GM23338 (cell line): ENCODE measurements around the gene TCEA2. TPM values are rescaled to one million over a fixed set of nuclear protein-coding genes. Genes with fewer than 3 reads are reported as not detected.

Experiments
- ATAC-seq: fragments of 200-7000 bp; cut with Tn5 transposase; 3 replicates; pipeline ENCODE4 v1.9.1; 2020
- DNase-seq: peaks from one replicate; pipeline ENCODE4 v3.0.0-alpha.2; 2015; ENCODE audit warnings: low spot score
- H2AFZ ChIP-seq: fragments of 200-600 bp; sonication (generic); 2 replicates; pipeline ENCODE4 v1.8.0; 2016; ENCODE audit warnings: antibody characterized with exemption, mild to moderate bottlenecking, moderate library complexity
- H3F3A ChIP-seq: fragments of 200-600 bp; sonication (generic); replicated peaks from 2 replicates; pipeline ENCODE4 v1.8.0; 2017; ENCODE audit warnings: antibody characterized with exemption, mixed run types, low read depth
- H3K27ac ChIP-seq: fragments of 200-600 bp; sonication (generic); 2 replicates; pipeline ENCODE4 v1.6.1; 2016; ENCODE audit warnings: low read depth
- H3K27me3 ChIP-seq: fragments of 200-600 bp; sonication (generic); 2 replicates; pipeline ENCODE4 v1.8.0; 2016; ENCODE audit warnings: mild to moderate bottlenecking, mixed run types, moderate library complexity; ENCODE audit not compliant: insufficient read depth
- H3K36me3 ChIP-seq: fragments of 200-600 bp; sonication (generic); 2 replicates; pipeline ENCODE4 v1.8.0; 2016; ENCODE audit warnings: mild to moderate bottlenecking; ENCODE audit not compliant: insufficient read depth
- H3K4me1 ChIP-seq: fragments of 200-600 bp; sonication (generic); 2 replicates; pipeline ENCODE4 v1.8.0; 2016; ENCODE audit warnings: mild to moderate bottlenecking, moderate library complexity; ENCODE audit not compliant: insufficient read depth
- H3K4me2 ChIP-seq: fragments of 200-600 bp; sonication (generic); 2 replicates; pipeline ENCODE4 v1.7.1; 2017; ENCODE audit warnings: mixed run types
- H3K4me3 ChIP-seq: fragments of 200-600 bp; sonication (generic); 2 replicates; pipeline ENCODE4 v1.6.1; 2016; ENCODE audit warnings: mixed run types
- H3K79me2 ChIP-seq: fragments of 200-600 bp; sonication (generic); replicated peaks from 2 replicates; pipeline ENCODE4 v1.8.0; 2017; ENCODE audit warnings: mild to moderate bottlenecking; ENCODE audit not compliant: insufficient read depth
- H3K9me2 ChIP-seq: fragments of 200-600 bp; sonication (generic); 2 replicates; pipeline ENCODE4 v1.8.0; 2017; ENCODE audit not compliant: insufficient read depth
- H4K20me1 ChIP-seq: fragments of 200-600 bp; sonication (generic); replicated peaks from 2 replicates; pipeline ENCODE4 v1.8.0; 2017; ENCODE audit warnings: mild to moderate bottlenecking; ENCODE audit not compliant: insufficient read depth
- H3K27ac Mint-ChIP-seq: 2 replicates; pipeline ENCODE4 v1.8.0; 2020; ENCODE audit warnings: inconsistent platforms, mild to moderate bottlenecking, moderate library complexity, mixed read lengths
- H3K27me3 Mint-ChIP-seq: 3 replicates; pipeline ENCODE4 v1.8.0; 2022; ENCODE audit warnings: low read depth, mild to moderate bottlenecking, moderate library complexity, mixed read lengths, inconsistent platforms; ENCODE audit not compliant: insufficient read depth, poor library complexity
- H3K36me3 Mint-ChIP-seq: 3 replicates; pipeline ENCODE4 v1.8.0; 2021; ENCODE audit warnings: low read depth, mild to moderate bottlenecking, inconsistent platforms, moderate library complexity, mixed read lengths
- H3K4me1 Mint-ChIP-seq: 3 replicates; pipeline ENCODE4 v1.8.0; 2020; ENCODE audit warnings: mild to moderate bottlenecking, inconsistent platforms, mixed read lengths
- H3K4me3 Mint-ChIP-seq: 3 replicates; pipeline ENCODE4 v1.8.0; 2021; ENCODE audit warnings: moderate library complexity, mild to moderate bottlenecking, inconsistent platforms, mixed read lengths
- H3K9me3 Mint-ChIP-seq: 3 replicates; pipeline ENCODE4 v1.8.0; 2020; ENCODE audit warnings: moderate library complexity, mild to moderate bottlenecking, inconsistent platforms, mixed read lengths
- CREB1 ChIP-seq: fragments of 250-450 bp; sonication (Bioruptor Pico); IDR thresholded peaks from 2 replicates; pipeline ENCODE4 v1.5.0; 2020; ENCODE audit warnings: low read depth, mild to moderate bottlenecking, moderate library complexity
- EZH2 ChIP-seq: fragments of 200-600 bp; sonication (generic); IDR thresholded peaks from one replicate; pipeline ENCODE4 v1.8.0; 2017; ENCODE audit warnings: antibody characterized with exemption, mild to moderate bottlenecking, low read depth; ENCODE audit not compliant: unreplicated experiment
- EZH2phosphoT487 ChIP-seq: fragments of 200-600 bp; sonication (generic); IDR thresholded peaks from one replicate; pipeline ENCODE4 v1.8.1; 2018; ENCODE audit warnings: antibody characterized with exemption; ENCODE audit not compliant: unreplicated experiment
- JUNB ChIP-seq: IDR thresholded peaks from one replicate; pipeline ENCODE4 v1.6.1; 2016; ENCODE audit warnings: antibody characterized with exemption; ENCODE audit not compliant: unreplicated experiment
- NANOG ChIP-seq: IDR thresholded peaks from 2 replicates; pipeline ENCODE4 v1.6.1; 2016; ENCODE audit warnings: antibody characterized with exemption, borderline replicate concordance
- POLR2AphosphoS5 ChIP-seq: IDR thresholded peaks from 2 replicates; pipeline ENCODE4 v1.6.1; 2016; ENCODE audit warnings: antibody characterized with exemption, low read depth
- STAT1 ChIP-seq: IDR thresholded peaks from one replicate; pipeline ENCODE4 v1.6.1; 2016; ENCODE audit warnings: antibody characterized with exemption; ENCODE audit not compliant: unreplicated experiment
- ZNF114 ChIP-seq: fragments of 250-450 bp; sonication (Bioruptor Pico); IDR thresholded peaks from 2 replicates; pipeline ENCODE4 v1.5.0; 2020; ENCODE audit warnings: mild to moderate bottlenecking, moderate library complexity
- ZNF331 ChIP-seq: fragments of 250-450 bp; sonication (Bioruptor Pico); IDR thresholded peaks from 2 replicates; pipeline ENCODE4 v1.5.0; 2020; ENCODE audit warnings: low read depth, mild to moderate bottlenecking, moderate library complexity
- polyA plus RNA-seq: library from polyadenylated mRNA; unstranded; fragments of >200 nt; fragmentation: Nextera tagmentation; extraction: Ambion mirVana; gene quantifications from 2 replicates; pipeline ENCODE4 v1.2.1, GENCODE V29; 2016
- total RNA-seq: library from RNA; depleted of rRNA; stranded (reverse); fragments of >200 nt; shearing (Covaris generic); gene quantifications from 2 replicates; pipeline ENCODE4 v1.2.3, GENCODE V29; 2014
- TF ChIP-seq, protein P1 (sequence below): fragments of 250-450 bp; sonication (Bioruptor Pico); IDR thresholded peaks from 2 replicates; pipeline ENCODE4 v1.5.0; 2020; ENCODE audit warnings: mild to moderate bottlenecking, moderate library complexity
- TF ChIP-seq, protein P2 (sequence below): IDR thresholded peaks from one replicate; pipeline ENCODE4 v1.6.1; 2018; ENCODE audit warnings: antibody characterized with exemption; ENCODE audit not compliant: unreplicated experiment
- TF ChIP-seq, protein P3 (sequence below), 2 experiments: fragments of 200-600 bp in 1 of 2; sonication (generic) in 1 of 2; conservative IDR thresholded peaks; 2 replicates each; pipeline versions ENCODE4 v1.5.1 to v1.6.1; 2016 to 2017; ENCODE audit warnings: antibody characterized with exemption in 2 of 2, low read depth in 2 of 2, mild to moderate bottlenecking in 2 of 2, moderate library complexity in 1 of 2
- TF ChIP-seq, protein P4 (sequence below): IDR thresholded peaks from 2 replicates; pipeline ENCODE4 v1.6.1; 2016; ENCODE audit warnings: antibody characterized with exemption

Gene TCEA2
- total and polyA plus RNA-seq, 2 experiments from 2014 or later, result 21.0 to 54.4 TPM

GRCh38 chr20:64056889-64057627, 5.9 kb upstream of the TCEA2 start:
- Histone ChIP-seq H3K4me3 (peak overlapping the region; percentile 35; the same call in 1 of the 2 replicates), H3K79me2 (no peaks in the 10 kb centered on the region), H3K27me3 (no peaks in the 10 kb centered on the region), H4K20me1 (no peaks in the 10 kb centered on the region), H3F3A (peaks cover 2% of the 10 kb centered on the region; the same call in 1 of the 2 replicates), H3K27ac (no peak overlapping the region), H3K4me2 (peak overlapping the region; percentile 70), H2AFZ (peak overlapping the region; percentile 90), H3K4me1 (peaks cover 7% of the 10 kb centered on the region; the same call in 1 of the 2 replicates), H3K36me3 (no peaks in the 10 kb centered on the region), H3K9me2 (no peaks in the 10 kb centered on the region)
- ATAC-seq, result peak; percentile 21
- Mint-ChIP-seq H3K27ac (no peak overlapping the region), H3K9me3 (no peaks in the 10 kb centered on the region), H3K27me3 (peaks cover 19% of the 10 kb centered on the region), H3K4me1 (peaks cover 34% of the 10 kb centered on the region), H3K36me3 (no peaks in the 10 kb centered on the region), H3K4me3 (no peak overlapping the region)
- peak; percentile 41 for DNase-seq
- TF ChIP-seq, protein P1, sequence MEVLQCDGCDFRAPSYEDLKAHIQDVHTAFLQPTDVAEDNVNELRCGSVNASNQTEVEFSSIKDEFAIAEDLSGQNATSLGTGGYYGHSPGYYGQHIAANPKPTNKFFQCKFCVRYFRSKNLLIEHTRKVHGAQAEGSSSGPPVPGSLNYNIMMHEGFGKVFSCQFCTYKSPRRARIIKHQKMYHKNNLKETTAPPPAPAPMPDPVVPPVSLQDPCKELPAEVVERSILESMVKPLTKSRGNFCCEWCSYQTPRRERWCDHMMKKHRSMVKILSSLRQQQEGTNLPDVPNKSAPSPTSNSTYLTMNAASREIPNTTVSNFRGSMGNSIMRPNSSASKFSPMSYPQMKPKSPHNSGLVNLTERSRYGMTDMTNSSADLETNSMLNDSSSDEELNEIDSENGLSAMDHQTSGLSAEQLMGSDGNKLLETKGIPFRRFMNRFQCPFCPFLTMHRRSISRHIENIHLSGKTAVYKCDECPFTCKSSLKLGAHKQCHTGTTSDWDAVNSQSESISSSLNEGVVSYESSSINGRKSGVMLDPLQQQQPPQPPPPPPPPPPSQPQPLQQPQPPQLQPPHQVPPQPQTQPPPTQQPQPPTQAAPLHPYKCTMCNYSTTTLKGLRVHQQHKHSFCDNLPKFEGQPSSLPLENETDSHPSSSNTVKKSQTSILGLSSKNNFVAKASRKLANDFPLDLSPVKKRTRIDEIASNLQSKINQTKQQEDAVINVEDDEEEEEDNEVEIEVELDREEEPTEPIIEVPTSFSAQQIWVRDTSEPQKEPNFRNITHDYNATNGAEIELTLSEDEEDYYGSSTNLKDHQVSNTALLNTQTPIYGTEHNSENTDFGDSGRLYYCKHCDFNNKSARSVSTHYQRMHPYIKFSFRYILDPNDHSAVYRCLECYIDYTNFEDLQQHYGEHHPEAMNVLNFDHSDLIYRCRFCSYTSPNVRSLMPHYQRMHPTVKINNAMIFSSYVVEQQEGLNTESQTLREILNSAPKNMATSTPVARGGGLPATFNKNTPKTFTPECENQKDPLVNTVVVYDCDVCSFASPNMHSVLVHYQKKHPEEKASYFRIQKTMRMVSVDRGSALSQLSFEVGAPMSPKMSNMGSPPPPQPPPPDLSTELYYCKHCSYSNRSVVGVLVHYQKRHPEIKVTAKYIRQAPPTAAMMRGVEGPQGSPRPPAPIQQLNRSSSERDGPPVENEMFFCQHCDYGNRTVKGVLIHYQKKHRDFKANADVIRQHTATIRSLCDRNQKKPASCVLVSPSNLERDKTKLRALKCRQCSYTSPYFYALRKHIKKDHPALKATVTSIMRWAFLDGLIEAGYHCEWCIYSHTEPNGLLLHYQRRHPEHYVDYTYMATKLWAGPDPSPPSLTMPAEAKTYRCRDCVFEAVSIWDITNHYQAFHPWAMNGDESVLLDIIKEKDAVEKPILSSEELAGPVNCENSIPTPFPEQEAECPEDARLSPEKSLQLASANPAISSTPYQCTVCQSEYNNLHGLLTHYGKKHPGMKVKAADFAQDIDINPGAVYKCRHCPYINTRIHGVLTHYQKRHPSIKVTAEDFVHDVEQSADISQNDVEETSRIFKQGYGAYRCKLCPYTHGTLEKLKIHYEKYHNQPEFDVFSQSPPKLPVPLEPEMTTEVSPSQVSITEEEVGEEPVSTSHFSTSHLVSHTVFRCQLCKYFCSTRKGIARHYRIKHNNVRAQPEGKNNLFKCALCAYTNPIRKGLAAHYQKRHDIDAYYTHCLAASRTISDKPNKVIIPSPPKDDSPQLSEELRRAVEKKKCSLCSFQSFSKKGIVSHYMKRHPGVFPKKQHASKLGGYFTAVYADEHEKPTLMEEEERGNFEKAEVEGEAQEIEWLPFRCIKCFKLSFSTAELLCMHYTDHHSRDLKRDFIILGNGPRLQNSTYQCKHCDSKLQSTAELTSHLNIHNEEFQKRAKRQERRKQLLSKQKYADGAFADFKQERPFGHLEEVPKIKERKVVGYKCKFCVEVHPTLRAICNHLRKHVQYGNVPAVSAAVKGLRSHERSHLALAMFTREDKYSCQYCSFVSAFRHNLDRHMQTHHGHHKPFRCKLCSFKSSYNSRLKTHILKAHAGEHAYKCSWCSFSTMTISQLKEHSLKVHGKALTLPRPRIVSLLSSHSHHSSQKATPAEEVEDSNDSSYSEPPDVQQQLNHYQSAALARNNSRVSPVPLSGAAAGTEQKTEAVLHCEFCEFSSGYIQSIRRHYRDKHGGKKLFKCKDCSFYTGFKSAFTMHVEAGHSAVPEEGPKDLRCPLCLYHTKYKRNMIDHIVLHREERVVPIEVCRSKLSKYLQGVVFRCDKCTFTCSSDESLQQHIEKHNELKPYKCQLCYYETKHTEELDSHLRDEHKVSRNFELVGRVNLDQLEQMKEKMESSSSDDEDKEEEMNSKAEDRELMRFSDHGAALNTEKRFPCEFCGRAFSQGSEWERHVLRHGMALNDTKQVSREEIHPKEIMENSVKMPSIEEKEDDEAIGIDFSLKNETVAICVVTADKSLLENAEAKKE (CRISPR knock-in tag), result no peak
- no peak for TF ChIP-seq POLR2AphosphoS5
- TF ChIP-seq CREB1, result no peak
- TF ChIP-seq, protein P2, sequence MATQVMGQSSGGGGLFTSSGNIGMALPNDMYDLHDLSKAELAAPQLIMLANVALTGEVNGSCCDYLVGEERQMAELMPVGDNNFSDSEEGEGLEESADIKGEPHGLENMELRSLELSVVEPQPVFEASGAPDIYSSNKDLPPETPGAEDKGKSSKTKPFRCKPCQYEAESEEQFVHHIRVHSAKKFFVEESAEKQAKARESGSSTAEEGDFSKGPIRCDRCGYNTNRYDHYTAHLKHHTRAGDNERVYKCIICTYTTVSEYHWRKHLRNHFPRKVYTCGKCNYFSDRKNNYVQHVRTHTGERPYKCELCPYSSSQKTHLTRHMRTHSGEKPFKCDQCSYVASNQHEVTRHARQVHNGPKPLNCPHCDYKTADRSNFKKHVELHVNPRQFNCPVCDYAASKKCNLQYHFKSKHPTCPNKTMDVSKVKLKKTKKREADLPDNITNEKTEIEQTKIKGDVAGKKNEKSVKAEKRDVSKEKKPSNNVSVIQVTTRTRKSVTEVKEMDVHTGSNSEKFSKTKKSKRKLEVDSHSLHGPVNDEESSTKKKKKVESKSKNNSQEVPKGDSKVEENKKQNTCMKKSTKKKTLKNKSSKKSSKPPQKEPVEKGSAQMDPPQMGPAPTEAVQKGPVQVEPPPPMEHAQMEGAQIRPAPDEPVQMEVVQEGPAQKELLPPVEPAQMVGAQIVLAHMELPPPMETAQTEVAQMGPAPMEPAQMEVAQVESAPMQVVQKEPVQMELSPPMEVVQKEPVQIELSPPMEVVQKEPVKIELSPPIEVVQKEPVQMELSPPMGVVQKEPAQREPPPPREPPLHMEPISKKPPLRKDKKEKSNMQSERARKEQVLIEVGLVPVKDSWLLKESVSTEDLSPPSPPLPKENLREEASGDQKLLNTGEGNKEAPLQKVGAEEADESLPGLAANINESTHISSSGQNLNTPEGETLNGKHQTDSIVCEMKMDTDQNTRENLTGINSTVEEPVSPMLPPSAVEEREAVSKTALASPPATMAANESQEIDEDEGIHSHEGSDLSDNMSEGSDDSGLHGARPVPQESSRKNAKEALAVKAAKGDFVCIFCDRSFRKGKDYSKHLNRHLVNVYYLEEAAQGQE, result no peak
- no peak for TF ChIP-seq STAT1
- no peak for TF ChIP-seq NANOG
- TF ChIP-seq JUNB, result no peak
- TF ChIP-seq ZNF331 (CRISPR knock-in tag), result no peak
- TF ChIP-seq, protein P3, sequence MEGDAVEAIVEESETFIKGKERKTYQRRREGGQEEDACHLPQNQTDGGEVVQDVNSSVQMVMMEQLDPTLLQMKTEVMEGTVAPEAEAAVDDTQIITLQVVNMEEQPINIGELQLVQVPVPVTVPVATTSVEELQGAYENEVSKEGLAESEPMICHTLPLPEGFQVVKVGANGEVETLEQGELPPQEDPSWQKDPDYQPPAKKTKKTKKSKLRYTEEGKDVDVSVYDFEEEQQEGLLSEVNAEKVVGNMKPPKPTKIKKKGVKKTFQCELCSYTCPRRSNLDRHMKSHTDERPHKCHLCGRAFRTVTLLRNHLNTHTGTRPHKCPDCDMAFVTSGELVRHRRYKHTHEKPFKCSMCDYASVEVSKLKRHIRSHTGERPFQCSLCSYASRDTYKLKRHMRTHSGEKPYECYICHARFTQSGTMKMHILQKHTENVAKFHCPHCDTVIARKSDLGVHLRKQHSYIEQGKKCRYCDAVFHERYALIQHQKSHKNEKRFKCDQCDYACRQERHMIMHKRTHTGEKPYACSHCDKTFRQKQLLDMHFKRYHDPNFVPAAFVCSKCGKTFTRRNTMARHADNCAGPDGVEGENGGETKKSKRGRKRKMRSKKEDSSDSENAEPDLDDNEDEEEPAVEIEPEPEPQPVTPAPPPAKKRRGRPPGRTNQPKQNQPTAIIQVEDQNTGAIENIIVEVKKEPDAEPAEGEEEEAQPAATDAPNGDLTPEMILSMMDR (conservative IDR thresholded peaks at IDR 0.05; ENCODE audit: low read depth in 2 of 2), result no peak
- no peak for TF ChIP-seq EZH2phosphoT487
- no peak for TF ChIP-seq EZH2
- TF ChIP-seq, protein P4, sequence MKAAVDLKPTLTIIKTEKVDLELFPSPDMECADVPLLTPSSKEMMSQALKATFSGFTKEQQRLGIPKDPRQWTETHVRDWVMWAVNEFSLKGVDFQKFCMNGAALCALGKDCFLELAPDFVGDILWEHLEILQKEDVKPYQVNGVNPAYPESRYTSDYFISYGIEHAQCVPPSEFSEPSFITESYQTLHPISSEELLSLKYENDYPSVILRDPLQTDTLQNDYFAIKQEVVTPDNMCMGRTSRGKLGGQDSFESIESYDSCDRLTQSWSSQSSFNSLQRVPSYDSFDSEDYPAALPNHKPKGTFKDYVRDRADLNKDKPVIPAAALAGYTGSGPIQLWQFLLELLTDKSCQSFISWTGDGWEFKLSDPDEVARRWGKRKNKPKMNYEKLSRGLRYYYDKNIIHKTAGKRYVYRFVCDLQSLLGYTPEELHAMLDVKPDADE, result no peak
- TF ChIP-seq ZNF114 (CRISPR knock-in tag), result no peak
